GM19455 (cell line): ENCODE results near the gene HID1.
"Not testable (repeated sequence)": the region's sequence is repeated elsewhere in the genome, so short reads cannot be mapped to it uniquely, and the experiment has no call there.

Source experiments
- ATAC-seq: cut with Tn5 transposase; IDR thresholded peaks from one replicate; pipeline ENCODE4 v1.9.1; 2021; ENCODE audit not compliant: unreplicated experiment

The HID1 gene

GRCh38 chr17:74971069-74971841 lies 1.3 kb downstream of the HID1 start:
- no peak for ATAC-seq

- no peak for ATAC-seq
These were observed 2.2 kb downstream of the HID1 start for GRCh38 chr17:74970395-74970794.

GRCh38 chr17:74969501-74969900 lies 3.1 kb downstream of the HID1 start:
- ATAC-seq, result not testable (repeated sequence)

- no peak for ATAC-seq
These were observed 4.2 kb downstream of the HID1 start for GRCh38 chr17:74968361-74968780.

- ATAC-seq, result no peak
These were observed 7.5 kb downstream of the HID1 start for GRCh38 chr17:74964988-74965622.

GRCh38 chr17:74964246-74964761 lies 8.3 kb downstream of the HID1 start:
- ATAC-seq, result no peak

GRCh38 chr17:74963656-74964055 lies 8.9 kb downstream of the HID1 start:
- no peak for ATAC-seq

GRCh38 chr17:74962622-74963394 lies 9.8 kb downstream of the HID1 start:
- ATAC-seq, result no peak

- no peak for ATAC-seq
These were observed 10.8 kb downstream of the HID1 start for GRCh38 chr17:74961657-74962350.

GRCh38 chr17:74960570-74961342 lies 11.8 kb downstream of the HID1 start:
- ATAC-seq, result no peak

- no peak for ATAC-seq
These were observed 12.6 kb downstream of the HID1 start for GRCh38 chr17:74959826-74960515.

GRCh38 chr17:74957935-74958740 lies 14.4 kb downstream of the HID1 start:
- no peak for ATAC-seq

- no peak for ATAC-seq
These were observed 16.5 kb downstream of the HID1 start for GRCh38 chr17:74956093-74956492.

GRCh38 chr17:74954665-74955421 lies 17.7 kb downstream of the HID1 start:
- no peak for ATAC-seq

GRCh38 chr17:74954115-74954514 lies 18.4 kb downstream of the HID1 start:
- ATAC-seq, result no peak

GRCh38 chr17:74953134-74953687 lies 19.3 kb downstream of the HID1 start:
- no peak for ATAC-seq

- ATAC-seq, result no peak
These were observed 20.0 kb downstream of the HID1 start for GRCh38 chr17:74952431-74953133.
